Endothelial cell (in vitro differentiated cells): ENCODE data around the gene ALK. TPM values are rescaled to one million over a fixed set of nuclear protein-coding genes. Genes with fewer than 3 reads are reported as not detected.
"Not testable (repeated sequence)": the region's sequence is repeated elsewhere in the genome, so short reads cannot be mapped to it uniquely, and the experiment has no call there.

ENCODE experiments used
- DNase-seq: peaks from one replicate; pipeline ENCODE4 v3.0.0; 2021; ENCODE audit warnings: low spot score
- H3K27ac Mint-ChIP-seq: one replicate; pipeline ENCODE4 v1.8.0; 2021; ENCODE audit warnings: mixed read lengths, inconsistent platforms; ENCODE audit not compliant: unreplicated experiment
- H3K27me3 Mint-ChIP-seq: one replicate; pipeline ENCODE4 v1.8.0; 2021; ENCODE audit warnings: mild to moderate bottlenecking, moderate library complexity, mixed read lengths, inconsistent platforms; ENCODE audit not compliant: unreplicated experiment
- H3K36me3 Mint-ChIP-seq: one replicate; pipeline ENCODE4 v1.8.0; 2021; ENCODE audit warnings: mild to moderate bottlenecking, low read depth, mixed read lengths, inconsistent platforms; ENCODE audit not compliant: unreplicated experiment
- H3K4me1 Mint-ChIP-seq: one replicate; pipeline ENCODE4 v1.8.0; 2021; ENCODE audit warnings: mild to moderate bottlenecking, mixed read lengths, inconsistent platforms; ENCODE audit not compliant: unreplicated experiment
- H3K4me3 Mint-ChIP-seq: one replicate; pipeline ENCODE4 v1.8.0; 2021; ENCODE audit warnings: mild to moderate bottlenecking, mixed read lengths, inconsistent platforms; ENCODE audit not compliant: unreplicated experiment
- H3K9me3 Mint-ChIP-seq: one replicate; pipeline ENCODE4 v1.8.0; 2021; ENCODE audit warnings: mixed read lengths, inconsistent platforms; ENCODE audit not compliant: unreplicated experiment
- CTCF ChIP-seq: fragments of 200-600 bp; sonication (generic); IDR thresholded peaks from one replicate; pipeline ENCODE4 v1.5.0; 2021; ENCODE audit warnings: antibody characterized with exemption; ENCODE audit not compliant: unreplicated experiment
- total RNA-seq: library from RNA; stranded (reverse); fragmentation: NEBNext Ultra II Directional; extraction: Animal tissue kit (Norgen Biotek cat#: 25700); gene quantifications from one replicate; pipeline ENCODE4 v1.2.1, GENCODE V29; 2021; ENCODE audit not compliant: unreplicated experiment

ALK gene
- total RNA-seq, 1 donor from 2014 or later: 0.05 TPM

- no peaks in the 10 kb centered on the region for H3K9me3 Mint-ChIP-seq
- TF ChIP-seq CTCF: no peak
These were observed 162.0 kb downstream of the ALK start for GRCh38 chr2:29759360-29759759.

GRCh38 chr2:29755829-29756228, 165.6 kb downstream of the ALK start:
- H3K4me3 Mint-ChIP-seq: no peak overlapping the region
- no peaks in the 10 kb centered on the region for H3K4me1 Mint-ChIP-seq
- DNase-seq: no peak
- no peak for TF ChIP-seq CTCF
- no peaks in the 10 kb centered on the region for H3K9me3 Mint-ChIP-seq
- H3K27ac Mint-ChIP-seq: no peak overlapping the region
- no peaks in the 10 kb centered on the region for H3K27me3 Mint-ChIP-seq
- H3K36me3 Mint-ChIP-seq: no peaks in the 10 kb centered on the region

More at GRCh38 chr2:29759360-29759759, 162.0 kb downstream of the ALK start:
- Mint-ChIP-seq H3K4me1 (no peaks in the 10 kb centered on the region), H3K27me3 (no peaks in the 10 kb centered on the region), H3K4me3 (no peak overlapping the region), H3K27ac (no peak overlapping the region), H3K36me3 (no peaks in the 10 kb centered on the region)
- no peak for DNase-seq

- no peaks in the 10 kb centered on the region for H3K36me3 Mint-ChIP-seq
These were observed 166.2 kb downstream of the ALK start for GRCh38 chr2:29755233-29755632.

GRCh38 chr2:29753671-29754444, 167.5 kb downstream of the ALK start:
- Mint-ChIP-seq H3K27ac (no peak overlapping the region), H3K36me3 (no peaks in the 10 kb centered on the region), H3K4me1 (no peaks in the 10 kb centered on the region), H3K4me3 (no peak overlapping the region), H3K9me3 (no peaks in the 10 kb centered on the region), H3K27me3 (no peaks in the 10 kb centered on the region)
- no peak for TF ChIP-seq CTCF
- no peak for DNase-seq

More at GRCh38 chr2:29755233-29755632, 166.2 kb downstream of the ALK start:
- H3K4me1 Mint-ChIP-seq: no peaks in the 10 kb centered on the region
- no peaks in the 10 kb centered on the region for H3K27me3 Mint-ChIP-seq
- TF ChIP-seq CTCF: no peak
- H3K9me3 Mint-ChIP-seq: no peaks in the 10 kb centered on the region
- no peak overlapping the region for H3K4me3 Mint-ChIP-seq
- H3K27ac Mint-ChIP-seq: no peak overlapping the region
- DNase-seq: no peak

- H3K27ac Mint-ChIP-seq: no peak overlapping the region
- no peaks in the 10 kb centered on the region for H3K9me3 Mint-ChIP-seq
These were observed 170.0 kb downstream of the ALK start for GRCh38 chr2:29751390-29751789.

GRCh38 chr2:29750463-29750862, 170.9 kb downstream of the ALK start:
- H3K36me3 Mint-ChIP-seq: not testable (repeated sequence)

More at GRCh38 chr2:29751390-29751789, 170.0 kb downstream of the ALK start:
- H3K4me3 Mint-ChIP-seq: no peak overlapping the region
- H3K4me1 Mint-ChIP-seq: no peaks in the 10 kb centered on the region
- H3K36me3 Mint-ChIP-seq: no peaks in the 10 kb centered on the region
- no peak for TF ChIP-seq CTCF
- no peaks in the 10 kb centered on the region for H3K27me3 Mint-ChIP-seq
- no peak for DNase-seq

More at GRCh38 chr2:29750463-29750862, 170.9 kb downstream of the ALK start:
- H3K27ac Mint-ChIP-seq, H3K4me1 Mint-ChIP-seq, H3K9me3 Mint-ChIP-seq, H3K27me3 Mint-ChIP-seq, H3K4me3 Mint-ChIP-seq, DNase-seq: not testable (repeated sequence)
